GM12878 (cell line): ENCODE measurements around the gene DTD1. TPM values are rescaled to one million over a fixed set of nuclear protein-coding genes. Genes with fewer than 3 reads are reported as not detected.

Source experiments
- ATAC-seq: fragments of 200-7000 bp; cut with Tn5 transposase; 3 replicates; pipeline ENCODE4 v1.9.1; 2020; ENCODE audit warnings: mild to moderate bottlenecking, moderate library complexity
- BruUV-seq: library from RNA; stranded (reverse); fragments of 400-500 nt; replicated peaks from 2 replicates; lab custom pipeline; 2021; lab: Mats Ljungman, UMichigan
- CTCF ChIA-PET: fragments of 300-600 bp; sonication (Branson Sonifier 250); formaldehyde crosslinking; extraction: SDS; loops from one replicate; lab custom pipeline; 2021; ENCODE audit warnings: inconsistent platforms; lab: Yijun Ruan, JAX
- POLR2A ChIA-PET: fragments of 350-600 bp; formaldehyde crosslinking; extraction: SDS; loops from one replicate; lab custom pipeline; 2021; ENCODE audit warnings: inconsistent platforms; lab: Charles Lee
- RAD21 ChIA-PET: fragments of 300-600 bp; sonication (Branson Sonifier 250); formaldehyde crosslinking; loops from one replicate; lab custom pipeline; 2023; ENCODE audit warnings: antibody characterized with exemption; ENCODE audit not compliant: unreplicated experiment; lab: Charles Lee
- SMC1A ChIA-PET: fragments of 300-600 bp; sonication (Branson Sonifier 250); formaldehyde crosslinking; loops from one replicate; lab custom pipeline; 2023; ENCODE audit not compliant: unreplicated experiment, uncharacterized antibody; lab: Charles Lee
- DNase-seq: peaks from one replicate; pipeline ENCODE4 v3.0.0-alpha.2; 2011; ENCODE audit warnings: low read depth, low spot score
- FAIRE-seq: peaks from 3 replicates; lab custom pipeline; 2011; peaks lifted over from hg19 to GRCh38; lab: Jason Lieb, UNC
- H2AFZ ChIP-seq: 2 replicates; pipeline ENCODE4 v1.6.0; 2011; ENCODE audit warnings: low read depth, low read length, control low read depth; ENCODE audit not compliant: control insufficient read depth
- H3K27ac ChIP-seq: 2 replicates; pipeline ENCODE4 v1.5.1; 2011; ENCODE audit warnings: control low read depth; ENCODE audit not compliant: control insufficient read depth, insufficient read depth
- H3K27me3 ChIP-seq, 2 experiments: replicated peaks in 1 of 2; 2 replicates each; pipeline versions ENCODE4 v1.6.0 to v1.6.1; 2011; ENCODE audit warnings: low read length in 1 of 2; ENCODE audit not compliant: control insufficient read depth in 2 of 2, insufficient read depth in 2 of 2
- H3K36me3 ChIP-seq, 2 experiments: 2 replicates each; pipeline ENCODE4 v1.5.1; 2011; ENCODE audit warnings: low read length in 1 of 2; ENCODE audit not compliant: control insufficient read depth in 2 of 2, insufficient read depth in 2 of 2
- H3K4me1 ChIP-seq: 2 replicates; pipeline ENCODE4 v1.6.1; 2011; ENCODE audit warnings: mild to moderate bottlenecking, low read length, moderate library complexity, mixed read lengths; ENCODE audit not compliant: control insufficient read depth, insufficient read depth
- H3K4me2 ChIP-seq: 2 replicates; pipeline ENCODE4 v1.6.0; 2011; ENCODE audit warnings: control low read depth; ENCODE audit not compliant: control insufficient read depth, insufficient read depth
- H3K4me3 ChIP-seq: fragments of 200-600 bp; sonication (generic); 2 replicates; pipeline ENCODE4 v1.5.1; 2016
- H3K79me2 ChIP-seq: 2 replicates; pipeline ENCODE4 v1.6.0; 2011; ENCODE audit warnings: low read length; ENCODE audit not compliant: control insufficient read depth, insufficient read depth
- H3K9ac ChIP-seq: 2 replicates; pipeline ENCODE4 v1.8.0; 2011; ENCODE audit warnings: low read length, control low read depth, mixed read lengths; ENCODE audit not compliant: control insufficient read depth, insufficient read depth
- H3K9me3 ChIP-seq: replicated peaks from 3 replicates; pipeline ENCODE4 v1.5.1; 2011; ENCODE audit warnings: mild to moderate bottlenecking, low read length; ENCODE audit not compliant: control insufficient read depth, insufficient read depth
- H4K20me1 ChIP-seq: 2 replicates; pipeline ENCODE4 v1.6.0; 2011; ENCODE audit not compliant: control insufficient read depth, insufficient read depth
- GABPA ChIP-seq: IDR thresholded peaks from 2 replicates; pipeline ENCODE4 v1.6.1; 2014; ENCODE audit warnings: antibody characterized with exemption, low read depth, mild to moderate bottlenecking, inconsistent platforms
- NR2C2 ChIP-seq: IDR thresholded peaks from 2 replicates; pipeline ENCODE4 v1.6.1; 2011; ENCODE audit warnings: borderline replicate concordance, low read depth; ENCODE audit not compliant: control insufficient read depth, insufficient read length
- SMAD5 ChIP-seq: IDR thresholded peaks from 2 replicates; pipeline ENCODE4 v1.6.1; 2016; ENCODE audit warnings: antibody characterized with exemption, low read depth
- SREBF2 ChIP-seq: IDR thresholded peaks from 2 replicates; pipeline ENCODE4 v1.6.1; 2012; ENCODE audit warnings: mild to moderate bottlenecking, low read length
- STAT3 ChIP-seq: IDR thresholded peaks from 2 replicates; pipeline ENCODE4 v1.6.1; 2011; ENCODE audit warnings: low read depth, low read length, improper control_type of control experiment
- WGBS: methylation state at CpG from one replicate; pipeline ENCODE4 v1.1.6; 2016; ENCODE audit warnings: low lambda C conversion rate; ENCODE audit not compliant: insufficient replicate concordance, insufficient coverage; ENCODE audit errors: missing lambda C conversion rate; 5-methylcytosine and 5-hydroxymethylcytosine counted together
- in situ Hi-C: fragments of 300-500 bp; cut with MboI; formaldehyde crosslinking; loops from 9 replicates; pipeline ENCODE4 v1.14.3; 2018; ENCODE audit warnings: mixed read lengths
- intact Hi-C: fragments of 100-400 bp; cut with micrococcal nuclease; formaldehyde crosslinking; loops from one replicate; pipeline ENCODE4 v1.14.2; 2022; ENCODE audit not compliant: unreplicated experiment
- polyA plus RNA-seq, 11 experiments: library from polyadenylated mRNA; depleted of rRNA in 4 of 11; unstranded in 6 of 11; stranded (reverse) in 5 of 11; fragments of >200 nt; fragmentation: Nextera tagmentation in 4 of 11; fragmentation: Illumina TruSeq in 1 of 11; extraction: Ambion mirVana in 4 of 11; extraction: Trizol in 1 of 11; gene quantifications; 1 replicate in 1 of 11; 2 replicates in 10 of 11; pipeline versions ENCODE4 v1.2.1 to v1.2.3, GENCODE V29; 2011 to 2016; ENCODE audit warnings: inconsistent platforms in 2 of 11, missing spikeins in 2 of 11, low read depth in 1 of 11
- total RNA-seq, 4 experiments: library from RNA; depleted of rRNA in 3 of 4; stranded (reverse); fragments of >200 nt in 3 of 4; fragmentation: Illumina TruSeq in 1 of 4; extraction: Trizol in 1 of 4; gene quantifications; 2 replicates each; pipeline versions ENCODE4 v1.2.1 to v1.2.3, GENCODE V29; 2013 to 2021

DTD1 gene
- total and polyA plus RNA-seq, 10 of the 15 experiments (the other 5 are each of a cell fraction or from before 2014, with no cell fraction given), result 24.3 to 99.8 (median 63.3) TPM

DNA sequence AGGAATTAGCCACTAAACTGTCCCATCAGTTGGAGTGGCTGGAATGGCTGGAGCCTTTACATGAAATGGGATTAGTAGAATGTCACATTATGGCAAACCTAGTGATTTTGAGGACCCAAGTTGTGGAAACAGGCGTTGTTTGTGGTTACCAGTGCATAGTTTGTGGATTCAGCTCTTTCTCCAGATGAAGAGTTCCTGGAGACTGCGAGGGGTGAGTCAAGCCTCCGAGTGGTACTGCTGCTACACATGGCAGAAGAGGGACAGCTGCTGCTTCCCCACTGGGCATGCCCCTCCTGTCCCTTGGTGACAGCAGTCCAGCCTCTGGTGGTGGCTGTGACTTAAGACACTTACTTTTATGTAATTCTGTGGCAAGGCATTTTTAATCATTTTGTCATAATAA is 131.6 kb downstream of the DTD1 start:
- ATAC-seq (no peak), DNase-seq (no peak), FAIRE-seq (no peak)
- Histone ChIP-seq H3K27me3 (no peaks in the 10 kb centered on the region), H3K4me1 (no peaks in the 10 kb centered on the region), H3K9ac (no peak overlapping the region), H3K4me2 (no peak overlapping the region), H2AFZ (no peak overlapping the region), H3K9me3 (no peaks in the 10 kb centered on the region), H3K4me3 (no peak overlapping the region), H3K36me3 (no peaks in the 10 kb centered on the region), H4K20me1 (no peaks in the 10 kb centered on the region), H3K79me2 (no peaks in the 10 kb centered on the region), H3K27ac (no peak overlapping the region)
- in situ Hi-C loops, result no loop called here
- ChIA-PET CTCF (interaction anchor here (0.9 kb wide), 1 partner anchor 190 kb away, joined by 3 read pairs; no protein-coding TSS in a partner anchor), SMC1A (interaction anchor here (0.5 to 1.6 kb wide), 3 partner anchors 11 to 596 kb away, joined by 3 to 4 read pairs (median 3); no protein-coding TSS in a partner anchor), POLR2A (no interaction called here), RAD21 (no interaction called here)
- intact Hi-C loops, result no loop called here
- BruUV-seq, result no TSS peak
- WGBS, result 92% methylated on average over 3 of the region's 3 CpGs
- no peak for TF ChIP-seq STAT3

DNA sequence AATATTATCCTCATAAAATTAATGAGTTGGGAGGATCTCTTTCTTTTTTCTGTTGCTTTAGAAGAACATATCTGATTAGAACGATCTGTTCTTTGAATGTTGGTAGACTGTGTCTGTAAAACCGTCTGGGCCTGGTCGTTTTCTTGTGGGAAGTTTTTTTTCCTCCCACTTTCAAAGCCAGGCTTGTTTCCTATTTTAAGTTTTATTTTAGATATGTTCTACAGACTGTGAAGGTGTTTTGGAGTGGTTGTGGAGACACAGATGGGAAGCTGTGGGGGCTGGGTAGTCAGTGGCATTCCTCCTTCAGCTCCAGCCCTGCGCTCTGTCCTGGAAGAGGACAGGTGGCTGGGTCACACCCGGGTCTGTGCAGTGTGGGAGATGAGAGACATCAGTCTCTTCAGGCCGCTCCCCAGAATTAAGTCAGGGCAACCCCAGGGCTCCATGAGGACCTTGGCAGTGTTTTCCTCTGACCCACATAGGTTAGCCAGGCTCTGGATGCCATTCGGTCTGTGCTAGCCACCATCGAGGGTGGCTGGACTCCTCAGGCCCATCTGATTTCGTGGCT is 133.8 kb downstream of the DTD1 start:
- Histone ChIP-seq H3K27me3 (no peaks in the 10 kb centered on the region), H4K20me1 (no peaks in the 10 kb centered on the region), H2AFZ (no peak overlapping the region), H3K9ac (no peak overlapping the region), H3K79me2 (no peaks in the 10 kb centered on the region), H3K4me2 (no peak overlapping the region), H3K27ac (no peak overlapping the region), H3K4me1 (no peaks in the 10 kb centered on the region), H3K36me3 (no peaks in the 10 kb centered on the region), H3K4me3 (no peak overlapping the region), H3K9me3 (no peaks in the 10 kb centered on the region)
- RAD21 ChIA-PET, result no interaction called here
- no peak for TF ChIP-seq GABPA
- TF ChIP-seq SREBF2, result no peak
- no peak for TF ChIP-seq SMAD5
- peak; percentile 11 for TF ChIP-seq NR2C2
- POLR2A ChIA-PET, result no interaction called here
- SMC1A ChIA-PET, result no interaction called here
- intact Hi-C loops (no loop called here), in situ Hi-C loops (no loop called here)
- no peak for FAIRE-seq
- DNase-seq, result no peak
- ATAC-seq, result no peak
- 83% methylated on average over 9 of the region's 9 CpGs for WGBS
- no TSS peak for BruUV-seq
- CTCF ChIA-PET, result no interaction called here
